H1 (cell line): ENCODE measurements around the gene USP10. TPM values are rescaled to one million over a fixed set of nuclear protein-coding genes. Genes with fewer than 3 reads are reported as not detected.

ENCODE experiments used
- CEBPB ChIP-seq: IDR thresholded peaks from 2 replicates; pipeline ENCODE4 v1.6.1; 2012; ENCODE audit warnings: low read depth, low read length
- CREB1 ChIP-seq: IDR thresholded peaks from 2 replicates; pipeline ENCODE4 v1.6.1; 2012; ENCODE audit warnings: inconsistent platforms
- EGR1 ChIP-seq: IDR thresholded peaks from 2 replicates; pipeline ENCODE4 v1.6.1; 2011; ENCODE audit warnings: low read depth, low read length, borderline replicate concordance
- JUN ChIP-seq: IDR thresholded peaks from 2 replicates; pipeline ENCODE4 v1.6.1; 2011; ENCODE audit warnings: low read depth, mild to moderate bottlenecking, improper control_type of control experiment, low read length
- RXRA ChIP-seq: IDR thresholded peaks from 2 replicates; pipeline ENCODE4 v1.6.1; 2011; ENCODE audit warnings: low read depth, mild to moderate bottlenecking, low read length, moderate library complexity; ENCODE audit not compliant: insufficient read depth
- SP2 ChIP-seq: IDR thresholded peaks from 2 replicates; pipeline ENCODE4 v1.6.1; 2012; ENCODE audit warnings: mild to moderate bottlenecking, low read length, inconsistent platforms
- polyA plus RNA-seq, 7 experiments: library from polyadenylated mRNA; depleted of rRNA in 3 of 7; stranded (reverse) in 5 of 7; unstranded in 2 of 7; fragments of >200 nt in 5 of 7; fragments of 200-250 nt in 2 of 7; gene quantifications; 1 replicate in 5 of 7; 2 replicates in 1 of 7; 4 replicates in 1 of 7; pipeline versions ENCODE4 v1.2.1 to v1.2.3, GENCODE V29; 2011 to 2013; ENCODE audit warnings: missing spikeins in 2 of 7, mixed read lengths in 2 of 7
- total RNA-seq: library from RNA; stranded (reverse); fragmentation: NEBNext Ultra II Directional; extraction: Animal tissue kit (Norgen Biotek cat#: 25700); gene quantifications from 2 replicates; pipeline ENCODE4 v1.2.1, GENCODE V29; 2021
- TF ChIP-seq, protein P1 (sequence below): fragments of 300-600 bp; sonication (generic); IDR thresholded peaks from 2 replicates; pipeline ENCODE4 v1.7.1; 2012; ENCODE audit warnings: low read length, moderate library complexity, mild to moderate bottlenecking, inconsistent platforms; ENCODE audit not compliant: insufficient replicate concordance
- TF ChIP-seq, protein P2 (sequence below): IDR thresholded peaks from 2 replicates; pipeline ENCODE4 v1.6.1; 2012; ENCODE audit warnings: inconsistent platforms

USP10 gene
- total and polyA plus RNA-seq, 2 of the 8 experiments (the other 6 are each of a cell fraction or from before 2014, with no cell fraction given): 171 to 195 TPM

DNA sequence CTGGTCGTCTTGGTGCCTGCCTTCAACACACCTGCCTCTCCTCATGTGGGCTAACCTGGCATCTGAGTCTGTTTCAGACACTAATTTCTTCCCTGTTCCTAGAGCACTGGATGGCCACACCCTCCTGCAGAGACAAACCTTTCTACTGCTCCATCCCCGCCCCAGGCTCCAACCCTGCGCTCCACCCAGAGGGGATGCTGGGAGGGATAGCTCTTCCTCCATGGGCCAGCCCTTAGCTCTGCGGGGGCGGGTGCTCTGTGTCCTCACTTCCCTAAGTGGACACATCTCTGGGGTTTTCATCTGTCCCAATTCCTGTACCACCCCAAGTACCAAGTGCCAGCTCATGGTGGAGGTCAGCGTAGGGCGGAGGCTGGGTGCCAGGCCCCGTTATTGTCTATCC is 109.0 kb downstream of the USP10 start (continued):
- TF ChIP-seq, protein P1, sequence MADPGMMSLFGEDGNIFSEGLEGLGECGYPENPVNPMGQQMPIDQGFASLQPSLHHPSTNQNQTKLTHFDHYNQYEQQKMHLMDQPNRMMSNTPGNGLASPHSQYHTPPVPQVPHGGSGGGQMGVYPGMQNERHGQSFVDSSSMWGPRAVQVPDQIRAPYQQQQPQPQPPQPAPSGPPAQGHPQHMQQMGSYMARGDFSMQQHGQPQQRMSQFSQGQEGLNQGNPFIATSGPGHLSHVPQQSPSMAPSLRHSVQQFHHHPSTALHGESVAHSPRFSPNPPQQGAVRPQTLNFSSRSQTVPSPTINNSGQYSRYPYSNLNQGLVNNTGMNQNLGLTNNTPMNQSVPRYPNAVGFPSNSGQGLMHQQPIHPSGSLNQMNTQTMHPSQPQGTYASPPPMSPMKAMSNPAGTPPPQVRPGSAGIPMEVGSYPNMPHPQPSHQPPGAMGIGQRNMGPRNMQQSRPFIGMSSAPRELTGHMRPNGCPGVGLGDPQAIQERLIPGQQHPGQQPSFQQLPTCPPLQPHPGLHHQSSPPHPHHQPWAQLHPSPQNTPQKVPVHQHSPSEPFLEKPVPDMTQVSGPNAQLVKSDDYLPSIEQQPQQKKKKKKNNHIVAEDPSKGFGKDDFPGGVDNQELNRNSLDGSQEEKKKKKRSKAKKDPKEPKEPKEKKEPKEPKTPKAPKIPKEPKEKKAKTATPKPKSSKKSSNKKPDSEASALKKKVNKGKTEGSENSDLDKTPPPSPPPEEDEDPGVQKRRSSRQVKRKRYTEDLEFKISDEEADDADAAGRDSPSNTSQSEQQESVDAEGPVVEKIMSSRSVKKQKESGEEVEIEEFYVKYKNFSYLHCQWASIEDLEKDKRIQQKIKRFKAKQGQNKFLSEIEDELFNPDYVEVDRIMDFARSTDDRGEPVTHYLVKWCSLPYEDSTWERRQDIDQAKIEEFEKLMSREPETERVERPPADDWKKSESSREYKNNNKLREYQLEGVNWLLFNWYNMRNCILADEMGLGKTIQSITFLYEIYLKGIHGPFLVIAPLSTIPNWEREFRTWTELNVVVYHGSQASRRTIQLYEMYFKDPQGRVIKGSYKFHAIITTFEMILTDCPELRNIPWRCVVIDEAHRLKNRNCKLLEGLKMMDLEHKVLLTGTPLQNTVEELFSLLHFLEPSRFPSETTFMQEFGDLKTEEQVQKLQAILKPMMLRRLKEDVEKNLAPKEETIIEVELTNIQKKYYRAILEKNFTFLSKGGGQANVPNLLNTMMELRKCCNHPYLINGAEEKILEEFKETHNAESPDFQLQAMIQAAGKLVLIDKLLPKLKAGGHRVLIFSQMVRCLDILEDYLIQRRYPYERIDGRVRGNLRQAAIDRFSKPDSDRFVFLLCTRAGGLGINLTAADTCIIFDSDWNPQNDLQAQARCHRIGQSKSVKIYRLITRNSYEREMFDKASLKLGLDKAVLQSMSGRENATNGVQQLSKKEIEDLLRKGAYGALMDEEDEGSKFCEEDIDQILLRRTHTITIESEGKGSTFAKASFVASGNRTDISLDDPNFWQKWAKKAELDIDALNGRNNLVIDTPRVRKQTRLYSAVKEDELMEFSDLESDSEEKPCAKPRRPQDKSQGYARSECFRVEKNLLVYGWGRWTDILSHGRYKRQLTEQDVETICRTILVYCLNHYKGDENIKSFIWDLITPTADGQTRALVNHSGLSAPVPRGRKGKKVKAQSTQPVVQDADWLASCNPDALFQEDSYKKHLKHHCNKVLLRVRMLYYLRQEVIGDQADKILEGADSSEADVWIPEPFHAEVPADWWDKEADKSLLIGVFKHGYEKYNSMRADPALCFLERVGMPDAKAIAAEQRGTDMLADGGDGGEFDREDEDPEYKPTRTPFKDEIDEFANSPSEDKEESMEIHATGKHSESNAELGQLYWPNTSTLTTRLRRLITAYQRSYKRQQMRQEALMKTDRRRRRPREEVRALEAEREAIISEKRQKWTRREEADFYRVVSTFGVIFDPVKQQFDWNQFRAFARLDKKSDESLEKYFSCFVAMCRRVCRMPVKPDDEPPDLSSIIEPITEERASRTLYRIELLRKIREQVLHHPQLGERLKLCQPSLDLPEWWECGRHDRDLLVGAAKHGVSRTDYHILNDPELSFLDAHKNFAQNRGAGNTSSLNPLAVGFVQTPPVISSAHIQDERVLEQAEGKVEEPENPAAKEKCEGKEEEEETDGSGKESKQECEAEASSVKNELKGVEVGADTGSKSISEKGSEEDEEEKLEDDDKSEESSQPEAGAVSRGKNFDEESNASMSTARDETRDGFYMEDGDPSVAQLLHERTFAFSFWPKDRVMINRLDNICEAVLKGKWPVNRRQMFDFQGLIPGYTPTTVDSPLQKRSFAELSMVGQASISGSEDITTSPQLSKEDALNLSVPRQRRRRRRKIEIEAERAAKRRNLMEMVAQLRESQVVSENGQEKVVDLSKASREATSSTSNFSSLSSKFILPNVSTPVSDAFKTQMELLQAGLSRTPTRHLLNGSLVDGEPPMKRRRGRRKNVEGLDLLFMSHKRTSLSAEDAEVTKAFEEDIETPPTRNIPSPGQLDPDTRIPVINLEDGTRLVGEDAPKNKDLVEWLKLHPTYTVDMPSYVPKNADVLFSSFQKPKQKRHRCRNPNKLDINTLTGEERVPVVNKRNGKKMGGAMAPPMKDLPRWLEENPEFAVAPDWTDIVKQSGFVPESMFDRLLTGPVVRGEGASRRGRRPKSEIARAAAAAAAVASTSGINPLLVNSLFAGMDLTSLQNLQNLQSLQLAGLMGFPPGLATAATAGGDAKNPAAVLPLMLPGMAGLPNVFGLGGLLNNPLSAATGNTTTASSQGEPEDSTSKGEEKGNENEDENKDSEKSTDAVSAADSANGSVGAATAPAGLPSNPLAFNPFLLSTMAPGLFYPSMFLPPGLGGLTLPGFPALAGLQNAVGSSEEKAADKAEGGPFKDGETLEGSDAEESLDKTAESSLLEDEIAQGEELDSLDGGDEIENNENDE: no peak
- TF ChIP-seq EGR1 (no peak), CEBPB (no peak), CREB1 (no peak), RXRA (no peak), JUN (no peak), SP2 (no peak)
- TF ChIP-seq, protein P2, sequence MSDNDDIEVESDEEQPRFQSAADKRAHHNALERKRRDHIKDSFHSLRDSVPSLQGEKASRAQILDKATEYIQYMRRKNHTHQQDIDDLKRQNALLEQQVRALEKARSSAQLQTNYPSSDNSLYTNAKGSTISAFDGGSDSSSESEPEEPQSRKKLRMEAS: no peak
